ENCODE data around the gene EREG. TPM values are rescaled to one million over a fixed set of nuclear protein-coding genes. Genes with fewer than 3 reads are reported as not detected.
A peak's percentile ranks its signal among the peaks of the same experiment; 100 is the strongest.

EREG gene
- total and polyA plus RNA-seq, 9 of the 15 experiments (the other 6 are each of a cell fraction or from before 2014, with no cell fraction given) = 0.97 to 7.3 (median 2.5) TPM

GRCh38 chr4:74330295-74330750 lies 34.6 kb upstream of the EREG start (continued):
- TF ChIP-seq ZSCAN29 (IDR thresholded peaks at IDR 0.05) = no peak
- no peak; the same call in 1 of the 2 replicates for TF ChIP-seq SOX6 (IDR thresholded peaks at IDR 0.05)
- no peak for TF ChIP-seq PRPF4 (IDR thresholded peaks at IDR 0.05; ENCODE audit: insufficient read depth, low read depth, low read length, poor library complexity, severe bottlenecking)
- no peak for TF ChIP-seq ZNF398 (CRISPR knock-in tag; IDR thresholded peaks at IDR 0.05)
- TF ChIP-seq TBP (optimal IDR thresholded peaks at IDR 0.05; ENCODE audit: low read depth, low read length) = peak; percentile 26
- TF ChIP-seq EP300 (IDR thresholded peaks at IDR 0.05; ENCODE audit: low read length) = peak; percentile 88
- TF ChIP-seq BRF2 (IDR thresholded peaks at IDR 0.05; ENCODE audit: borderline replicate concordance, insufficient read depth, insufficient read length) = no peak
- TF ChIP-seq MITF (IDR thresholded peaks at IDR 0.05) = no peak
- TF ChIP-seq DNMT1 (IDR thresholded peaks at IDR 0.05) = no peak
- no peak for TF ChIP-seq ZBTB1 (CRISPR knock-in tag; IDR thresholded peaks at IDR 0.05; ENCODE audit: borderline replicate concordance, low read depth)
- TF ChIP-seq NFRKB (IDR thresholded peaks at IDR 0.05; ENCODE audit: low read depth) = no peak
- 0 out of 2 replicates have a peak, but pooled peaks have one; percentile 39 for TF ChIP-seq POLR2G (IDR thresholded peaks at IDR 0.05; ENCODE audit: low read depth, low read length)
- peak; percentile 81 for TF ChIP-seq ARID1B (IDR thresholded peaks at IDR 0.05)
- 0 out of 2 replicates have a peak, but pooled peaks have one; percentile 71 for TF ChIP-seq FOXK1 (CRISPR knock-in tag; IDR thresholded peaks at IDR 0.05; ENCODE audit: borderline replicate concordance)
- no peak for TF ChIP-seq ARHGAP35 (IDR thresholded peaks at IDR 0.05; ENCODE audit: partially characterized antibody)
- TF ChIP-seq ZNF583 (CRISPR knock-in tag; IDR thresholded peaks at IDR 0.05) = no peak
- TF ChIP-seq TCFL5 (CRISPR knock-in tag; conservative IDR thresholded peaks at IDR 0.05) = no peak
- no peak for TF ChIP-seq HBP1 (CRISPR knock-in tag; IDR thresholded peaks at IDR 0.05)
- no peak for TF ChIP-seq DMBX1 (CRISPR knock-in tag; IDR thresholded peaks at IDR 0.05; ENCODE audit: borderline replicate concordance)
- no peak for TF ChIP-seq ZBTB7A (IDR thresholded peaks at IDR 0.05; ENCODE audit: borderline replicate concordance, control insufficient read depth, low read depth, low read length)
- TF ChIP-seq TAL1 (IDR thresholded peaks at IDR 0.05) = peak; percentile 51
- peak; percentile 13; the same call in 1 of the 2 replicates for TF ChIP-seq PHF8 (IDR thresholded peaks at IDR 0.05; ENCODE audit: borderline replicate concordance, low read length)
- TF ChIP-seq GABPA (tag; conservative IDR thresholded peaks at IDR 0.05; ENCODE audit: low read depth) = no peak; the same call in 1 of the 2 replicates

All from K562 (cell line).